Stromal cell of bone marrow (primary cell): ENCODE measurements around the gene DALRD3.

Source experiments
- DNase-seq: peaks from one replicate; pipeline ENCODE4 v3.0.0-alpha.2; 2012; ENCODE audit warnings: low read depth

Gene DALRD3, protein sequence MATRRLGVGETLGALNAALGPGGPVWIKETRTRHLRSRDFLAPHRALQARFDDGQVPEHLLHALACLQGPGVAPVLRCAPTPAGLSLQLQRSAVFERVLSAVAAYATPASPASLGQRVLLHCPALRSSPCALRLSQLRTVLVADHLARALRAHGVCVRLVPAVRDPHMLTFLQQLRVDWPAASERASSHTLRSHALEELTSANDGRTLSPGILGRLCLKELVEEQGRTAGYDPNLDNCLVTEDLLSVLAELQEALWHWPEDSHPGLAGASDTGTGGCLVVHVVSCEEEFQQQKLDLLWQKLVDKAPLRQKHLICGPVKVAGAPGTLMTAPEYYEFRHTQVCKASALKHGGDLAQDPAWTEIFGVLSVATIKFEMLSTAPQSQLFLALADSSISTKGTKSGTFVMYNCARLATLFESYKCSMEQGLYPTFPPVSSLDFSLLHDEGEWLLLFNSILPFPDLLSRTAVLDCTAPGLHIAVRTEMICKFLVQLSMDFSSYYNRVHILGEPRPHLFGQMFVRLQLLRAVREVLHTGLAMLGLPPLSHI

GRCh38 chr3:49017971-49018706 is at the start of gene DALRD3:
DALRD3 (minus strand) TSS chr3:49018580; CDS start chr3:49018564, 16 bp downstream.
- DNase-seq = no peak

GRCh38 chr3:49058011-49058410 is 39.6 kb upstream of the DALRD3 start:
- DNase-seq = no peak

GRCh38 chr3:49057268-49057667 is 38.9 kb upstream of the DALRD3 start:
- DNase-seq = no peak

- DNase-seq = no peak
Observed at GRCh38 chr3:49054344-49054862, 36.0 kb upstream of the DALRD3 start.

DNA sequence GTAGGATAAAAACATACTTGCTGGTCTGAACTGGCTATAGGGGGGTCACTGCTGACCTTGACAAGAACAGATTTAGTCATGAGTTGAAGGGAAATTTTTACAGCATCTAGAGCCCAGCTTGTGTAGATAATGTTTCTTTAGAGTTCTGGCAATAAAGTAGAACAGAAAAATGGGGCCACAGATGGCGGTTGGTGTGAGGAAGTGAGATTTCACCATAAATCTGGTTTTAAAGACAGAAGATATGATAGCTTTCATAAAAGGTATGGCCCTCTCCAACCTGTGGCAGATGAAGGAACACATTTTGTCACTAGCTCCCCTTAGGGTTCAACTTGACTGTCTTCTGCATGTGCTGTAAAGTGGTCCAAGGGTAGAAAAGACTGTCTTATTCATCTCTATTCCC is 35.2 kb upstream of the DALRD3 start:
- DNase-seq = no peak

DNA sequence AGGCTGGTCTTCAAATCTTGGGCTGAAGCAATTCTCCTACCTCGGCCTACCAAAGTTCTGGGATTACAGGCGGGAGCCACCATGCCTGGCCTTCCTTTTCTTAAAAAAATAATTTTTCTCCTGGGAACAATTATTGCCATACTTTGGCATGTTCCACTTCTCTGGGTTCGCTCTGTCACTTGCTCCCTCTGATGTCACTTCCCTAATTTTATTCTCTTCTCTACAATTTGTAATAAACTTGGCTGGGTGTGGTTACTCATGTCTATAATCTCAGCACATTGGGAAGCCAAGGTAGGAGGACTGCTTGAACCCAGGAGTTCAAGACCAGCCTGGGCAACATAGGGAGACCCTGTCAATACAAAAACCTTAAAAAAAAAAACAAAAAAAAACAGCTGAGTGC is 16.9 kb upstream of the DALRD3 start:
- no peak for DNase-seq

DNA sequence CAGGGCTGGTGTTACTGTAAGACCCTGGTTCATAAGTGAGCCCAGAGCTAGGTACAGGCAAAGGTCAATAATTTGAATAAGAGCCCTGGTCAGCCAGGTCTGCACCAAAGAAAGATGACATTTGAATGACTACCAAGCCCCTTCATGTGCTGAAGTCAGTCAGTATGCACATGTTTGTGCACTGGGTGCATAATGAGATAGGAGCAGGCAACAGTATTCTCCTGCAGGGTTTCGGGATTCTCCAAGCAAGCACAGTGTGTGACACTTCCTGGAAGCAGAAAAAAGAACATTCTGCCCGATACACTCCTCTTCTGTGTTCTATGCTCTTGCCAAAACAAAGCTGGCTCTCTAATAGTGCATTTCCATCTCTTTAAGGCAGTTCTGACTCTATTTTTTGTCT is 16.3 kb upstream of the DALRD3 start:
- DNase-seq = no peak

GRCh38 chr3:49032646-49033304 is 14.4 kb upstream of the DALRD3 start:
- DNase-seq = no peak

- DNase-seq = no peak
Observed at GRCh38 chr3:49030321-49030720, 11.9 kb upstream of the DALRD3 start.

GRCh38 chr3:49029563-49029884 is 11.1 kb upstream of the DALRD3 start:
- no peak for DNase-seq

DNA sequence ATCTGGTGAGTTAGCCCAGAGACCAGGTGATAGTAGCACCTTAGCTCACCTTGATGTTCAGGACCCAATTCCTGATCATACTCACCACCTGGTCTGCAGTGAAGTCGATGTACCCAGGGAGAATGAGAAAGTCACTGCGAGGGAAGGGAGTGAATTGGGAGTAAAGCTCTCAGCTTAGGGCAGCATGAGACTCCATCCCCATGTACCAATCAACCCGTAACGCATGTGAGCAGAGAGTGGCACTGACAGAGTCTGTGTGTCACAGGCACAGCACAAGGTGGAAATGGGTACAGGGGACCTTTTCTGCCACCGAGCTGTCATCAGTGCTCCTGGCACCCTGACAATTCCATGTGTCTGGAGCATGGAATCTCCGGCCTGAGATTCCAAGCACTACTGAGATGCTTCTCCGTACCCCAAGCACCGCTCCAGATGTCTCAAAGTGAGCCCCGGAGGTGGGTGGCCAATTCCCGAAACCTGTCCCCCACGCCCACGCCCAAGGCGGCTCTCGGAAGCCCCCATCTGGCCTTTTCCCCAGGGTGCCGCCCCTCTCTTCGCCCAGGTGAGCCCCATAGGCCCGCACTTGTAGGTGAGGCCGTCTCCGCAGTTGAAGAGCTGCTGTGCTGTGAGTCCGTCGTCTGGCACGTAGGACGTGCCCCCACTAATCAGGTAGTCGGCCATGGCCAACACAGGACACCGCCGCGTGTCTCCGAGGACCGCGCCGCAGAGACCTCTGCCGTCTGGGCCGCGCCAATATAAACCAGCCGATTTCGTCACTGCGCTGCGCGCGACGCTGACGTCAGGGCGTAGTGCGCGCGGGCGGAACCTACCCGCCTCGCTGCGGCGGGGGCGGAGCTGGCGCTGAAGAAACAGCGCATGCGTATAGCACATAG is 10.5 kb upstream of the DALRD3 start, which contains the start of gene IMPDH2:
Gene IMPDH2 (minus strand): TSS at position 726 of the 890 bp plus-strand sequence. CDS start 48 bp downstream, at position 678.
- peak; percentile 81 for DNase-seq

GRCh38 chr3:49028298-49028672 is 9.9 kb upstream of the DALRD3 start:
- no peak for DNase-seq

DNA sequence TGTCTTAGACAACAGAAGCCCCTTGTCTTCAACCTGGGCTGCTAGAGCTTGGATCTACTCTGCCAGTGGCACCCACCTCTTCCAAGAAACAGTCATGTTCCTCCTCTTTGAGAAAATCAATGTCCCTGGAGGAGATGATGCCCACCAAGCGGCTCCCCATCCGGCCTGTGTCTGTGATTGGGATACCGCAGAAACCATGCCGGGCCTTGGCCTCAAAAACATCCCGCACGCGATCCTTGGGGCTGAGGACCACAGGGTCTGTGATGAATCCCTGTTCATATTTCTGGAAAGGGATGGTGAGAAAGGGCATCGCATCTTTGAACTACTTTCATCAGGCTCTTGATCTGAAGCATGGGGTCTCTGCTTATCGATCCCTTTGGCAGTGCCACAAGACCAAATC is 9.3 kb upstream of the DALRD3 start:
- DNase-seq = no peak

- no peak for DNase-seq
Observed at GRCh38 chr3:49026536-49026935, 8.2 kb upstream of the DALRD3 start.

GRCh38 chr3:49025793-49026520 is 7.6 kb upstream of the DALRD3 start:
- DNase-seq = no peak

GRCh38 chr3:49025005-49025792 is 6.8 kb upstream of the DALRD3 start:
- DNase-seq = no peak

DNA sequence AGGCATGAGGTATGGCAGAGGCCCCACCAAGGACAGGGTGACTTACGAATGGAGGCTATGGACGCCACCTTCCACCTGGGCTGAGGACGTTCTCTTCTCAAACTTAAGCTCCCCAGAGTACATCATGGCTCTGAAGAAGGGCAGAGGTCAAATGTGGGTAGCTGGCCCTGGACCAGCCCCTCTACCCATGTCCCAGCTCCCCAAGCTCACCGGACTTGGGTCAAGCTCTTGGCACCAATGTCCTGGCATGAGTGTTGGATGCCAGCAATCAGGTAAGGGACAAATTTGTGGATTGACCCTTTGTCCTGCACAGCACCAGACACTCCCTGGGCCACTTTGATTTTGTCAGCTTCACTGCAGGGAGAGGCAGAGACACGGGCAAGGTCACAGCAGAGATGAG is 6.1 kb upstream of the DALRD3 start:
- DNase-seq = no peak

- DNase-seq = no peak
Observed at GRCh38 chr3:49023775-49024174, 5.4 kb upstream of the DALRD3 start.

DNA sequence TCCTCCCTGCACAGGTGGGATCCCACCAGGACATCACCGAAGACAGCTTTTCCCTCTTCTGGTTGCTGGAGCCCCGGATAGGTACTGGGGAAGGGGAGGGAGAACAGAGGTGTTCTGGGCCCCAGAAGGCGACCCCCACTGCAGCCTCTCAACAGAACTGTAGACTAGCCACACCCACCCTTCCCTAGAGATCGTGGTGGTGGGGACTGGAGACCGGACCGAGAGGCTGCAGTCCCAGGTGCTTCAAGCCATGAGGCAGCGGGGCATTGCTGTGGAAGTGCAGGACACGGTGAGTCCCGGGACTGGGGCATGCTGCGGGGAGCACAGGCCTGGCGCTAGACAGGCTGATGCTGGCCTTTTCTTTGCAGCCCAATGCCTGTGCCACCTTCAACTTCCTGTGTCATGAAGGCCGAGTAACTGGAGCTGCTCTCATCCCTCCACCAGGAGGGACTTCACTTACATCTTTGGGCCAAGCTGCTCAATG is 4.3 kb upstream of the DALRD3 start:
- DNase-seq = no peak
